IPS-20b (cell line): ENCODE data around the gene NOA1.

ENCODE experiments used
- H3K27ac ChIP-seq: one replicate; pipeline ENCODE4 v1.5.1; 2013; ENCODE audit warnings: low read length
- H3K27me3 ChIP-seq: 2 replicates; pipeline ENCODE4 v1.6.1; 2013; ENCODE audit warnings: mild to moderate bottlenecking, low read length, inconsistent platforms; ENCODE audit not compliant: insufficient read depth
- H3K36me3 ChIP-seq: 2 replicates; pipeline ENCODE4 v1.6.1; 2013; ENCODE audit warnings: low read depth, mild to moderate bottlenecking, inconsistent platforms, low read length, moderate library complexity; ENCODE audit not compliant: insufficient read depth
- H3K4me1 ChIP-seq: 2 replicates; pipeline ENCODE4 v1.6.1; 2013; ENCODE audit warnings: mild to moderate bottlenecking, control low read depth, inconsistent platforms, low read length, moderate library complexity; ENCODE audit not compliant: insufficient read depth
- H3K4me3 ChIP-seq: 2 replicates; pipeline ENCODE4 v1.5.1; 2013; ENCODE audit warnings: mild to moderate bottlenecking, low read length, inconsistent platforms
- H3K9ac ChIP-seq: 2 replicates; pipeline ENCODE4 v1.6.1; 2013; ENCODE audit warnings: low read depth, mild to moderate bottlenecking, inconsistent platforms, low read length, moderate library complexity
- H3K9me3 ChIP-seq: 2 replicates; pipeline ENCODE4 v1.6.1; 2013; ENCODE audit warnings: mild to moderate bottlenecking, low read depth, low read length, inconsistent platforms; ENCODE audit not compliant: insufficient read depth

The NOA1 gene

GRCh38 chr4:56979421-56980072 lies 2.1 kb upstream of the NOA1 start:
- peaks cover 7% of the 10 kb centered on the region; the same call in 1 of the 2 replicates for H3K4me1 ChIP-seq
- H3K36me3 ChIP-seq: peaks cover 11% of the 10 kb centered on the region; the same call in 1 of the 2 replicates
- H3K9ac ChIP-seq: peak overlapping the region; percentile 97
- peak overlapping the region; percentile 87 for H3K27ac ChIP-seq
- no peaks in the 10 kb centered on the region for H3K27me3 ChIP-seq
- H3K4me3 ChIP-seq: peak overlapping the region; percentile 100
- H3K9me3 ChIP-seq: no peaks in the 10 kb centered on the region

DNA sequence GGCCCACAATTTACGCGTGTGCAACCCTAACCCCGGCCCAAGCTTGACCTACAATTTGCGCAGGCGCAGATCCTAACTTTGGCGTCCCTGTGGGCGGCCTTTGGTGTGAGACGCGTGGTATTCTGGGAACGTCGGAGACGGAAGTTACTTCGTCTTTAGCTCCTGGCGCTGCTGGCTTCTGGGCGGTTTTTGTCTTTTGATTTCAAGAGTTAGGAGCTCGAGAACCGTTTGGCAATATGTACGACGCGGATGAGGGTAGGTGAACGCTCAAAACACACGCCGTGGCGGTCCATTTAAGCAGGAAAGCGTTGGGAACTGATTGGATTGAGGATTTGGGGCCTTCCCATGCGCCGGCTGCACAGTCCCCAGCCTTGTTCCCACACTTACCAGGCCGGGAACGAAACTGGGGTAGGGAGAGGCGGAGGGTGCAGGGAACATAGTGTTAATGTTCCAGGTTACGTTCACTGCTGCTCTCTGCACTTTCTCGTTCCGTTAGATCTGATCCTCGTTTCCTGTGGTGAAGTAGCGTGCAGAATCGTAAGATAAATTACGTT lies 1.4 kb upstream of the NOA1 start, which contains the start of gene POLR2B:
TSS of gene POLR2B (plus strand) at position 147 of the 554 bp plus-strand sequence. CDS start at position 237, 90 bp downstream.
- Histone ChIP-seq H3K9me3 (no peaks in the 10 kb centered on the region), H3K4me1 (peaks cover 7% of the 10 kb centered on the region; the same call in 1 of the 2 replicates), H3K4me3 (peak within 1 kb of the TSS; percentile 100), H3K36me3 (peaks cover 15% of the 10 kb centered on the region), H3K27me3 (no peaks in the 10 kb centered on the region), H3K27ac (peak within 1 kb of the TSS; percentile 87), H3K9ac (peak within 1 kb of the TSS; percentile 97)

GRCh38 chr4:56976837-56977320 lies 527 bp downstream of the NOA1 start:
- H3K9ac ChIP-seq: peak overlapping the region; percentile 97
- H3K27me3 ChIP-seq: no peaks in the 10 kb centered on the region
- peaks cover 6% of the 10 kb centered on the region; the same call in 1 of the 2 replicates for H3K4me1 ChIP-seq
- no peak overlapping the region for H3K27ac ChIP-seq
- H3K4me3 ChIP-seq: peak overlapping the region; percentile 100
- H3K36me3 ChIP-seq: peaks cover 31% of the 10 kb centered on the region
- H3K9me3 ChIP-seq: 0 out of 2 replicates have a peak, but pooled peaks cover 4% of the 10 kb centered on the region

DNA sequence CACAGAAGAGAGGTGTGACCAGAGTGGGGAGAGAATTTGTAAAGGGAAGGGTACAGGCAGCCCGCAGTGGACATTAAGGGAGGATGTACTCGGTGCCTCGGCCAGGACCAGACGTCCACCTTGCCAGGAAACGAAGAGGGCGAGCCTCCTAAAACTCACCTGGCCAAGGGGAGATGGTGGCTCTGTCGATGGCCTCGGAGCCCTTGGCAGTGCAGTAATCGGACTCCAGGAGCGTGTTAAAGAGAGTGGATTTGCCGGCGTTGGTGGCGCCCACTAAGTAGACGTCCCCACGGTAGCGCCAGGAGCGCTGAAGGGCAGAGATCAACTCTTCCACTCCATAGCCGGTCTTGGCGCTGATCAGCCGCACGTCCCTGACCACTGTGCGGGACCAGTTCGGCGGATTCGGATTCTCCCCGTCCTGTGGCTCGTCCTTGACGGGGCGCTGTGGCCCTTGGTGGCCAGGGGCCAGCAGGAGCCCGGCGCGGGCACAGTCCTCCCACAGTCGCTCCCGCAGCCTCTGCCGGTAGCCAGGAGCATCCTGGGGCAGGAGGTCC lies 1.0 kb downstream of the NOA1 start:
- Histone ChIP-seq H3K9ac (peak overlapping the region; percentile 97; the same call in 1 of the 2 replicates), H3K27ac (no peak overlapping the region), H3K4me3 (peak overlapping the region; percentile 100), H3K27me3 (no peaks in the 10 kb centered on the region), H3K4me1 (peaks cover 3% of the 10 kb centered on the region; the same call in 1 of the 2 replicates), H3K36me3 (peaks cover 29% of the 10 kb centered on the region), H3K9me3 (0 out of 2 replicates have a peak, but pooled peaks cover 4% of the 10 kb centered on the region)

DNA sequence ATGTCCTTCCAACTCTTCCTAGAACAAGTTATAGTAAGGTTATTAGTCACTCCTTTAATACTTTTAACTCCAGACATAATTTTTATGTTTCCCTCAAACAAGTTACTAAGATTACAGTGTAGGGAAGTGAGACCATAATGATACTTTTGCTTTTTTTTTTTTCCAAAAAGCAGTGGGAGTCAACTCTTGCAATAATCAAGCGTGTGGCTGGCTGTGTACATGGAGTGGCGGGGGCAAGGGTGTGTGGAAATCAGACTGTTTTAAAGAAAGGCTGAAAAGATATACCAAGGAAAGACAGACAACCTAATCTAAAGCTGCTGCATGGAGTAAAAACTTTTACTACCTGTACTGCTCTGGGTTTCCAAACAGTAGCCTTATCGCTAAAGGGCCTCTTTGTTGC lies 4.1 kb downstream of the NOA1 start:
- H3K9ac ChIP-seq: no peak overlapping the region
- H3K27ac ChIP-seq: no peak overlapping the region
- H3K9me3 ChIP-seq: 0 out of 2 replicates have a peak, but pooled peaks cover 4% of the 10 kb centered on the region
- H3K27me3 ChIP-seq: no peaks in the 10 kb centered on the region
- H3K4me1 ChIP-seq: peaks cover 3% of the 10 kb centered on the region; the same call in 1 of the 2 replicates
- peaks cover 54% of the 10 kb centered on the region for H3K36me3 ChIP-seq
- no peak overlapping the region for H3K4me3 ChIP-seq

- H3K4me1 ChIP-seq: peaks cover 3% of the 10 kb centered on the region; the same call in 1 of the 2 replicates
Observed at GRCh38 chr4:56972809-56973208, 4.6 kb downstream of the NOA1 start.

GRCh38 chr4:56972389-56972788 lies 5.0 kb downstream of the NOA1 start:
- Histone ChIP-seq H3K27me3 (no peaks in the 10 kb centered on the region), H3K4me1 (peaks cover 3% of the 10 kb centered on the region; the same call in 1 of the 2 replicates), H3K9me3 (0 out of 2 replicates have a peak, but pooled peaks cover 4% of the 10 kb centered on the region), H3K36me3 (peaks cover 64% of the 10 kb centered on the region), H3K27ac (no peak overlapping the region), H3K4me3 (no peak overlapping the region), H3K9ac (no peak overlapping the region)

More at GRCh38 chr4:56972809-56973208, 4.6 kb downstream of the NOA1 start:
- no peak overlapping the region for H3K4me3 ChIP-seq
- H3K36me3 ChIP-seq: peaks cover 60% of the 10 kb centered on the region
- H3K9me3 ChIP-seq: 0 out of 2 replicates have a peak, but pooled peaks cover 4% of the 10 kb centered on the region
- H3K9ac ChIP-seq: no peak overlapping the region
- no peak overlapping the region for H3K27ac ChIP-seq
- no peaks in the 10 kb centered on the region for H3K27me3 ChIP-seq

DNA sequence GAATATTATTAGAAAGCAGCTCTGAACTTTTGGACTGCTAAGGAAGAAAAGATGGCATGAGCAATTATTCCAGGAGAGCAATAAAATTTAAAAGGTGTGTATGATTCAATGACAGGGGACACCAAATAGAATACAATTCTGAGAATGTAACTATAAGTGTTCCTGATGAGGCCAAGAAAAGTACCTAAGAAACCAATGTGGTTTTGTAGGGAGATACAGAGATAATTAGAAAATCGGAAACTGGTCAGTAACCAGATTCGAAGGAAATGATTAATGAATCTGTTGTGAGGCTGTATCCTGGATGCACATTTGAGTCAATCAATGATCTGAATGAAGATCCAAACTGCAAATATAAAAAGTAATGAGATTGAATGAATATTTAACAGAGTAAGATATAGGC lies 6.0 kb downstream of the NOA1 start:
- Histone ChIP-seq H3K36me3 (peaks cover 74% of the 10 kb centered on the region), H3K4me1 (peaks cover 3% of the 10 kb centered on the region; the same call in 1 of the 2 replicates), H3K9ac (no peak overlapping the region), H3K27ac (no peak overlapping the region), H3K27me3 (no peaks in the 10 kb centered on the region), H3K4me3 (no peak overlapping the region), H3K9me3 (0 out of 2 replicates have a peak, but pooled peaks cover 4% of the 10 kb centered on the region)

DNA sequence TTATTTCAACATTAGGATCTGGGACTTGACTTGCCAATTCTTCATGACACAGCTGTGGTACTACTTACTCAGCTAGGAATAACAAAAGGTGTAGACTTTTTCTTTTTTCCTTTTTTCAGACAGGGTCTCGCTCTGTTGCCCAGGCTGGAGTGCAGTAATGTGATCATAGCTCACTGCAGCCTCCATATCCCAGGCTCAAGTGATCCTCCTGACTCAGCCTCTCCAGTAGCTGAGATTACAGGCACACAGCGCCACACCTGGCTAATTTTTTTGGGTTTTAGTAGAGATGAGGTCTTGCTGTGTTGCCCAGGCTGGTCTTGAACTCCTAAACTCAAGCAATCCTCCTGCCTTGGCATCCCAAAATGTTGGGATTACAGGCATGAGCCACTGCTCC lies 16.3 kb downstream of the NOA1 start:
- H3K36me3 ChIP-seq: peaks cover 49% of the 10 kb centered on the region
- H3K9me3 ChIP-seq: no peaks in the 10 kb centered on the region
- H3K27ac ChIP-seq: no peak overlapping the region
- no peaks in the 10 kb centered on the region for H3K4me1 ChIP-seq
- H3K9ac ChIP-seq: no peak overlapping the region
- no peak overlapping the region for H3K4me3 ChIP-seq
- H3K27me3 ChIP-seq: no peaks in the 10 kb centered on the region

GRCh38 chr4:56959100-56959499 lies 18.3 kb downstream of the NOA1 start:
- Histone ChIP-seq H3K9me3 (no peaks in the 10 kb centered on the region), H3K27ac (no peak overlapping the region), H3K4me3 (no peak overlapping the region), H3K9ac (no peak overlapping the region), H3K36me3 (peaks cover 29% of the 10 kb centered on the region), H3K27me3 (no peaks in the 10 kb centered on the region), H3K4me1 (no peaks in the 10 kb centered on the region)

GRCh38 chr4:56958111-56958517 lies 19.3 kb downstream of the NOA1 start:
- Histone ChIP-seq H3K4me3 (no peak overlapping the region), H3K27ac (no peak overlapping the region), H3K9me3 (no peaks in the 10 kb centered on the region), H3K4me1 (no peaks in the 10 kb centered on the region), H3K36me3 (peaks cover 20% of the 10 kb centered on the region), H3K27me3 (no peaks in the 10 kb centered on the region), H3K9ac (no peak overlapping the region)
